ENCODE measurements around the gene TFAP2B.

DNA sequence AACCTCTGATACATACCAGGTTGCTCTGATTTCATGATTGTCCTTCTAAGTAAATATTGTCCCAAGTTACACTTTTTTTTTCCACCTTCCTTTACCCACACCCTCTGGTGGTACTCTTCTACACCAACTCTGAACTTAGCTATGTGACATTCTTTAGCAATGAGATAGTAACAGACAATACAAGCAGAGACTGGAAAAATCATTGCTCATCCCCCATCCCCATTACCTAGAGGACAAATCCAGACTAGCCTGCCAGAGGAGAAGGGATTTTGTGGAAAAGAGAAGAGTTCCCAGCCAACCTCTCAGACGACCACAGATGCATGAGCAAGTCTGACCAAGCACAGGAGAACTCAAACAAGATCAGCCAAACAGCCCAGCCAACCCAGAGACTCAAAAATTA lies 32.8 kb upstream of the TFAP2B start:
- TF ChIP-seq POLR2A (IDR thresholded peaks at IDR 0.05) = no peak
- TF ChIP-seq, protein P1, sequence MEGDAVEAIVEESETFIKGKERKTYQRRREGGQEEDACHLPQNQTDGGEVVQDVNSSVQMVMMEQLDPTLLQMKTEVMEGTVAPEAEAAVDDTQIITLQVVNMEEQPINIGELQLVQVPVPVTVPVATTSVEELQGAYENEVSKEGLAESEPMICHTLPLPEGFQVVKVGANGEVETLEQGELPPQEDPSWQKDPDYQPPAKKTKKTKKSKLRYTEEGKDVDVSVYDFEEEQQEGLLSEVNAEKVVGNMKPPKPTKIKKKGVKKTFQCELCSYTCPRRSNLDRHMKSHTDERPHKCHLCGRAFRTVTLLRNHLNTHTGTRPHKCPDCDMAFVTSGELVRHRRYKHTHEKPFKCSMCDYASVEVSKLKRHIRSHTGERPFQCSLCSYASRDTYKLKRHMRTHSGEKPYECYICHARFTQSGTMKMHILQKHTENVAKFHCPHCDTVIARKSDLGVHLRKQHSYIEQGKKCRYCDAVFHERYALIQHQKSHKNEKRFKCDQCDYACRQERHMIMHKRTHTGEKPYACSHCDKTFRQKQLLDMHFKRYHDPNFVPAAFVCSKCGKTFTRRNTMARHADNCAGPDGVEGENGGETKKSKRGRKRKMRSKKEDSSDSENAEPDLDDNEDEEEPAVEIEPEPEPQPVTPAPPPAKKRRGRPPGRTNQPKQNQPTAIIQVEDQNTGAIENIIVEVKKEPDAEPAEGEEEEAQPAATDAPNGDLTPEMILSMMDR (IDR thresholded peaks at IDR 0.05) = no peak

Data from thyroid gland (tissue), 4 donors.